ENCODE measurements around the gene GRAMD2A. TPM values are rescaled to one million over a fixed set of nuclear protein-coding genes. Genes with fewer than 3 reads are reported as not detected.
A peak's percentile ranks its signal among the peaks of the same experiment; 100 is the strongest.

GRAMD2A gene
- total RNA-seq, 1 donor from 2014 or later: 0.32 TPM

DNA sequence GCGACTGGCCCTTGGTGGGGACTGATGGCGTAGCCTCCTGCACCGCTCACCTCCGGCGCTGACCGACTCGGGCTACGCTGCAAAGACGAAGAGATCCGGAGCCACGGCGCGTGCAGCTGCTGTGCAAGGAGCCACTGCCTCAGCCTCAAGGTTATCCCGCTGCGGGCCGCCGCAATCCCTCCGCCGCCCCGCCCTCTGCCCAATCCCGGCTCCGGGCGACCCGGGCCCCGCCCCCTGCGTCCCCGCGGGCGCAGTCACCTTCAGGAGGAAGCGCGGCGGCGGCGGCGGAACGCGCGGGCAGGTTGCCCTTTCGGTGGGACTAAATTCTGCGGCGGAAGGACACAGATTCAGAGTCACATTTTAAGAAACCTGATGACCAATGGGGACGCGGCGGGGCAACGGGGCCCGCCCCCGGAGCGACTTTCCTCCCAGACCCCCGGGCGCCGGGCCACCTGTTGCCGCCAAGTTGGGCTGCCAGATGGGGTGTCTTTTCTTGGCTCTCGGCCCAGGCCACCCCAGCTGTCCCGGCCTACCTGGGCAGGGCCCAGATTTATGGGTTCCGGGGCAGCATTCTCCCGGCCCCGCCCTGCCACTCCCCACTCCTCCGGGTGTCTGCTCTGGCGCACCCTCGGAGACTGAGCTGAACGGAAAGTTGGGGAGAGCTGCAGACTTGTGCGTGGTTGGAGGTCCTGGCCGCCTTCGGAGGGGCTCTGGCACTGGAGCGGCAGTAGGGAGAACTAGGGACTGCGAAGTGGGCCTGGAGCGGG is 33.7 kb upstream of the GRAMD2A start, which contains the start of gene PKM:
TSS of gene PKM (minus strand) at position 125 of the 767 bp plus-strand sequence. CDS start 12,093 bp downstream, outside the sequence.
- Mint-ChIP-seq H3K4me3 (ENCODE audit: unreplicated experiment) (peak within 1 kb of the TSS; percentile 97), H3K27me3 (ENCODE audit: low read depth) (no peaks in the 10 kb centered on the region), H3K27ac (ENCODE audit: unreplicated experiment) (peak within 1 kb of the TSS; percentile 98), H3K36me3 (ENCODE audit: low read depth) (peaks cover 3% of the 10 kb centered on the region), H3K4me1 (ENCODE audit: low read depth) (peaks cover 47% of the 10 kb centered on the region), H3K9me3 (ENCODE audit: low read depth) (no peaks in the 10 kb centered on the region)
- TF ChIP-seq, protein P1, sequence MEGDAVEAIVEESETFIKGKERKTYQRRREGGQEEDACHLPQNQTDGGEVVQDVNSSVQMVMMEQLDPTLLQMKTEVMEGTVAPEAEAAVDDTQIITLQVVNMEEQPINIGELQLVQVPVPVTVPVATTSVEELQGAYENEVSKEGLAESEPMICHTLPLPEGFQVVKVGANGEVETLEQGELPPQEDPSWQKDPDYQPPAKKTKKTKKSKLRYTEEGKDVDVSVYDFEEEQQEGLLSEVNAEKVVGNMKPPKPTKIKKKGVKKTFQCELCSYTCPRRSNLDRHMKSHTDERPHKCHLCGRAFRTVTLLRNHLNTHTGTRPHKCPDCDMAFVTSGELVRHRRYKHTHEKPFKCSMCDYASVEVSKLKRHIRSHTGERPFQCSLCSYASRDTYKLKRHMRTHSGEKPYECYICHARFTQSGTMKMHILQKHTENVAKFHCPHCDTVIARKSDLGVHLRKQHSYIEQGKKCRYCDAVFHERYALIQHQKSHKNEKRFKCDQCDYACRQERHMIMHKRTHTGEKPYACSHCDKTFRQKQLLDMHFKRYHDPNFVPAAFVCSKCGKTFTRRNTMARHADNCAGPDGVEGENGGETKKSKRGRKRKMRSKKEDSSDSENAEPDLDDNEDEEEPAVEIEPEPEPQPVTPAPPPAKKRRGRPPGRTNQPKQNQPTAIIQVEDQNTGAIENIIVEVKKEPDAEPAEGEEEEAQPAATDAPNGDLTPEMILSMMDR (IDR thresholded peaks at IDR 0.05): no peak
- DNase-seq (ENCODE audit: low spot score): peak; percentile 98

DNA sequence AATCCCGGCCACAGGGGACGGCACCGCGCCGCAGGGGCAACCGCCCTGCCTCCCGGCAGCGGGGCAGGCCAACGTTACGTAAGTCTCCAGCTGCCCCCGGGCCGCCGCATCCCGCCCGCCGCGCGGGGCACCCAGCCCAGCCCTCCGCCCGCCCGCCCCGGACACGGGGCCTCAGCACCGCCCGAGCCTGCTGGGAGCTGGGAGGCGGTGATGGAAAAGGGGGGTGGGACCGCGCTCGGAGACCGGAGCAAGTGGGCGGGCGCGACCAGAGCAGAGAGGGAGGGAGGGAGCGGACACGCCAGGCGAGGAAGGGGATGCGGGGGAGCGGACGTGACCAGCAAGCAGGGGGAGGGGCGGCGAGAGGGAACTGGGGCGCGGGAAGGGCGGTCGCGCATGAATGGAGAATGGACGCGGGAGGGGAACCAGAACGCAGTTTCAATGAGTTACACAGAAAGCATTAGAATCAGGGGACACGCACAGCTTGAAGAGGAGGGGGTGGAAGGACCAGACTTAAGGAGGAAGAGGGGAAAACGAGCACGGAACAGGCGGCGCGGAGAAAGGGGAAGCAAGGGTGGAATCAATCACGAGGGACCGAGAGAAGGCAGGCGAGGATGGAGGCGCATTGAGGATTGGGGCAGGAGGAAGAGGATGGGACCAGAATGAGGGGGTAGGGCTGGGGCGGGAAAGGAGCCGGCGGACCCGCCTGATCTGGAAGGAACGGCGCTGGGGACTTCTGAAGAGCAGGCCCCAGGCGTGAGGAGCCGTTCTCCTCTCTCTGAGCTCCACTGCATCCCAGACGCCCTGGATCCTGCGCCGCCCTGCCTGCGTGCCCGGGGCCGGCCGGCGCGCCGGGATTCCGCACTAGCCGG is 32.8 kb upstream of the GRAMD2A start:
- H3K4me1 Mint-ChIP-seq (ENCODE audit: low read depth): peaks cover 54% of the 10 kb centered on the region
- peak; percentile 97 for DNase-seq (ENCODE audit: low spot score)
- H3K27ac Mint-ChIP-seq (ENCODE audit: unreplicated experiment): peak overlapping the region; percentile 98
- H3K27me3 Mint-ChIP-seq (ENCODE audit: low read depth): no peaks in the 10 kb centered on the region
- no peaks in the 10 kb centered on the region for H3K9me3 Mint-ChIP-seq (ENCODE audit: low read depth)
- TF ChIP-seq, protein P1 (IDR thresholded peaks at IDR 0.05): no peak
- peak overlapping the region; percentile 97 for H3K4me3 Mint-ChIP-seq (ENCODE audit: unreplicated experiment)
- peaks cover 3% of the 10 kb centered on the region for H3K36me3 Mint-ChIP-seq (ENCODE audit: low read depth)

DNA sequence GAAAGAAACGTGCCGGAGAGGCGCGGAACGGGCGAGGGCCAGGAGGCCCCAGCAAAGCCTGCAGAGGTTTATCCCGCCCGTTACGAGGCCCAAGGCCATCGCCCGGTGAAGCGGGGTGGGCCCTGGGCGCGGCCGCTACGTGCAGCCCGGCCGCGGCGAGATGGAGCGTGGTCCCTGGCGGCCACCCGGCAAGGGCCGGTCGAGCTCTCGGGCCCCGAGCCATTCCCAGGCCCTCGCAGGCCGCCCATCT is 32.3 kb upstream of the GRAMD2A start:
- no peaks in the 10 kb centered on the region for H3K9me3 Mint-ChIP-seq (ENCODE audit: low read depth)
- H3K36me3 Mint-ChIP-seq (ENCODE audit: low read depth): peaks cover 3% of the 10 kb centered on the region
- peak overlapping the region; percentile 97 for H3K27ac Mint-ChIP-seq (ENCODE audit: unreplicated experiment)
- H3K4me3 Mint-ChIP-seq (ENCODE audit: unreplicated experiment): peak overlapping the region; percentile 97
- no peaks in the 10 kb centered on the region for H3K27me3 Mint-ChIP-seq (ENCODE audit: low read depth)
- TF ChIP-seq, protein P1 (IDR thresholded peaks at IDR 0.05): peak; percentile 29
- peaks cover 56% of the 10 kb centered on the region for H3K4me1 Mint-ChIP-seq (ENCODE audit: low read depth)
- no peak for DNase-seq (ENCODE audit: low spot score)

DNA sequence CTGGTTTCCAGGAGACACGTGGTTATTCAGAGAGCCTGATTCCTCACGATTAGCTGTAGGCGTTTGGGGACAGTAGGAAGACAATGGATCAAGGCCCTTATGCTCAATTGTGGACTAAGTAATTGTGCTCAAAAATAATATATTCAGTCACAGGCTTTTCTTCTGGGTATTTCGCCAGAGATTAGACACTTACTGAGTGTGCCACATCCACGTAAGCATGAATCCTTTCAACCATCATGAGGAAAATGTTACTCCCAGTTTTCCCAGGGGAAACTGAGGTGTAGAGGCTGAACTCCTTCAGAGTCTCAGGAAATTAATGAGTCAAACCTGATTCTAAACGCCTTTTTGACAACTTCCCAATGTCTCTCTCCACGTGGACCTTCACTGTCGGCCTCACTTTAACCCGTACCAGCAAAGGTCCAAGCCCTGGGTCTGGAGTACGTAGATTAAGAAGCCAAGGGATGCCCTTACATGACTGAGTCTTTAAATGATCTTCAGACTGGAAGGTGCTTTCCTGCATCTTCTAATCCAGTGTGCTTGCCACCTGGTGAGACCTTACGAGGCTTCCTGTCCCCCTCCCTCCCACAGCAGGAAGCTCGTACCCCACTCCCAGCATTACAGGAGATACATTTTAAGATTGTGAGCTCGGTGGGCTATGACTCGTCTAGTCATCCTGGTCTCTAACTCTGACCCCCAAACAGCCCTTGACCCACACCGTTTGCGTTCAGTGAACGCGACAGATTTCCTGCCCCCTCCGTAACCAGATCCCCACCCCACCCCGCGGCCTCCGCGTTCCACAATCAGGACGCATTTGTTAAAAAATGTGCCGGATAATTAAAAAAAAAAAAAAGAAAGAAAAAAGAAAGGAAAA is 31.7 kb upstream of the GRAMD2A start:
- no peaks in the 10 kb centered on the region for H3K9me3 Mint-ChIP-seq (ENCODE audit: low read depth)
- H3K27me3 Mint-ChIP-seq (ENCODE audit: low read depth): no peaks in the 10 kb centered on the region
- peak overlapping the region; percentile 97 for H3K27ac Mint-ChIP-seq (ENCODE audit: unreplicated experiment)
- no peak for DNase-seq (ENCODE audit: low spot score)
- H3K36me3 Mint-ChIP-seq (ENCODE audit: low read depth): peaks cover 3% of the 10 kb centered on the region
- TF ChIP-seq, protein P1 (IDR thresholded peaks at IDR 0.05): no peak
- peak overlapping the region; percentile 97 for H3K4me3 Mint-ChIP-seq (ENCODE audit: unreplicated experiment)
- H3K4me1 Mint-ChIP-seq (ENCODE audit: low read depth): peaks cover 58% of the 10 kb centered on the region

Data from chondrocyte (in vitro differentiated cells).